Fibroblast of mammary gland (primary cell): ENCODE results near the gene UMOD.

Experiments
- DNase-seq: peaks from one replicate; pipeline ENCODE4 v3.0.0-alpha.2; 2010; ENCODE audit warnings: low read depth
- H3K4me3 ChIP-seq: 2 replicates; pipeline ENCODE4 v1.5.1; 2011; ENCODE audit warnings: low read depth, mild to moderate bottlenecking, low read length, moderate library complexity; ENCODE audit not compliant: control insufficient read depth
- CTCF ChIP-seq: conservative IDR thresholded peaks from 2 replicates; pipeline ENCODE4 v1.5.1; 2011; ENCODE audit warnings: low read depth, low read length, inconsistent platforms; ENCODE audit not compliant: control insufficient read depth, insufficient read depth

UMOD gene

DNA sequence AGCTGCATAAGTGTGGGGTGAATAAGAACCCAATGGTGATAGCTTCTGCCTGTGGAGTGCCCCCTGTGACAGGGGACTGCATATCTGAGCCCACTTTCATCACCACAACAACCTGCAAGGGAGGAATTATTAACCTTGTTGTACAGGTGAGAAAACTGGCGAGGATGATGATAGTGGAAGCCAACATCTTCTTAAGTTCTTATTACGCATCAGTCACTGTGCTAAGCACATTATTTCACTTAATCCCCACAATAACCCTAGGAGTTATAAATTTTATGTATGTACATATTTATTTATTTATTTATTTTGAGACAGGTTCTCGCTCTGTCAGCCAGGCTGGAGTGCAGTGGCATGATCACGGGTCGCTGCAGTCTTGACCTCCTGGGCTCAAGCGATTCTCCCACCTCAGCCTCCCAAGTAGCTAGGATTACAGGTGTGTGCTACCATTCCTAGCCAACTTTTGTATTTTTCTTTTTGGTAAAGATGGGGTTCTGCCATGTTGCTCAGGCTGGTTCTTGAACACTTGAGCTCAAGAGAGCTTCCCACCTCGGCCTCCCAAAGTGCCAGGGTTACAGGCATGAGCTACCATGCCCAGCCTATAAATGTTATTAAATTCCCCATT, 44.4 kb upstream of the UMOD start:
- no peak overlapping the region for H3K4me3 ChIP-seq
- DNase-seq: no peak
- no peak for TF ChIP-seq CTCF

DNA sequence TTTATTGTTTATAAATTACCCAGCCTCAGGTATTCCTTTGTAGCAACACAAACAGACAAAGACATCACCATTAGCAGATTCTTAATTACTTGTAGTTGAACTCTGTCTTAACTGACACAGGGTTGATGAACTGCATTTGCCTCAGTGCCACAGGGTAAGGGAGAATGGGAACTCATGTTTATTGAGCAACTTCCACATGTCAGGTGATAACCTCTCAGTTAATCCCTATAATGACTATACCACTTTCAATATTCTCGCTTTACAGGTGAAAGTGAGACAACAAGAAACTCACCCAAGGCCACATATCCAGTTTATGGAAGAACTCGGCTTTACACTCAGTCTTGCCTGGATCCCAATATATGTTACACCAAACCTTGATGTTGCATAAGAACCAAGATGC, 43.4 kb upstream of the UMOD start:
- DNase-seq: no peak
- no peak overlapping the region for H3K4me3 ChIP-seq
- TF ChIP-seq CTCF: no peak

DNA sequence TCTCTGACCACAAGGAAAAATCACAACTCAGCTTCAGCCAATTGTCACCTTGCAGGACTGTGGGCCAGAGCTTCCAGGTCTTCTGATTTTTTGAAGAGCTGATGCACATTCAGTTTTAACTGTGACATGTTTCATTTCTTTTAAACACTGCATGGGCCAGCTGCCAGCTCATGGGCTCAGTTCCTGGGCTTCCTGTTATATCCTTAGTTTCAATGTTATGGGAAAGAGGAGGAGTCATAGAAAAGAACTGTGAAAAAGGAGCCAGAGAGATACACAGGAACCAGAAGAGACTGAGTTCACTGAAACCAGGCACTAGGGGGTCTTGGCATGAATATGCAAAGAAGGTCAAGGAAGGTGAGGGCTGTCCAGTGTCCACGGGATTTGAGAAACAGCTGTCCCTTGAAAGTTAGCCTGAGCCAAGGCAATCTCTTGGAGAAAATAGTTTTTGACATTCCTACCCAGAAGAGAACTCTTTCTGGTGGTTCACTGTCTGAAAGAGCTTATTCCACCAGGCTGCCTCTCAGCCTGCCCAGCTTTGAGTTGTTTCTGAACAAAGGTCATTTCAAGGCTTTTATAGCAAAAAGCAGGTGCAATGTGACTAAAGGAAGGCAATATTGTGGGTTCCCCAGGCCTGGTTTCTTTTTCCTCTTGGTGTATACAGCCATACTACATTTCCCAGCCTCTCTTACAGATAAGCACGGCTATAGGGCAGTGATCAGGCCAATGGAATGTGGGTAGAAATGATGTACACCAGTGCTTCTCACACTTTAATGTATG, 41.5 kb upstream of the UMOD start:
- no peak overlapping the region for H3K4me3 ChIP-seq
- TF ChIP-seq CTCF: no peak
- DNase-seq: no peak

DNA sequence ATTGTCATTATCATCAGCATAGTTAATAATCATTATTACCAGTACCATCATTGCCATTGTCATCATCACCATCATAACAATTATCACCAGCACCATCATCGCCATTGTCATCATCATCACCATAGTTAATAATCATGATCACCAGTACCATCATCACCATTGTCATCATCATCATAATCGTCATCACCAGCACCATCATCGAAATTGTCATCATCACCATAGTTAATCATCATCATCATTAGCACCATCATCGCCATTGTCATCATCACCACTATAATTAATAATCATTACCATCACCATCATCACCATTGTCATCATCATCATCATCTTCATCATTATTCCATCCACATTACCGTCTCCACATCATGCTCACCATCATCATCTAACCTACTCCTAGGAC, 38.5 kb upstream of the UMOD start:
- TF ChIP-seq CTCF: no peak
- no peak overlapping the region for H3K4me3 ChIP-seq
- DNase-seq: no peak

DNA sequence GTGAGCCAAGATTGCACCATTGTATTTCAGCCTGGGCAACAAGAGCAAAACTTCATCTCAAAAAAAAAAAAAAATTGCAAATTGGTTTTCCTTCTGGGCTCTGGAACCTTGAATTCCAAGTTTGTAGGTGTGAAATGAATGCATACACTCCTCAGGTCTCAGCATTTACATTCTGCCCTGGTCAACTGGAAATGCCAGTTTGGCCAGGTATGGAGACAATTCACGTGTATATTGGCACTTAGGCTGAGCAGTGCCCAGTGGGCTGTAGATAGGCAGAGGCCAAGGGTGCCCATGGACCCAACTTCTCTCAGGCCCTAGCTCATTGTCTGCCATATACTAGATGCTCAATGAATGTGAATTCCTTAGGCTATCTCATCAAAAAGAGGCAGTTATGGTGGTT, 36.3 kb upstream of the UMOD start:
- no peak overlapping the region for H3K4me3 ChIP-seq
- no peak for DNase-seq
- TF ChIP-seq CTCF: no peak

DNA sequence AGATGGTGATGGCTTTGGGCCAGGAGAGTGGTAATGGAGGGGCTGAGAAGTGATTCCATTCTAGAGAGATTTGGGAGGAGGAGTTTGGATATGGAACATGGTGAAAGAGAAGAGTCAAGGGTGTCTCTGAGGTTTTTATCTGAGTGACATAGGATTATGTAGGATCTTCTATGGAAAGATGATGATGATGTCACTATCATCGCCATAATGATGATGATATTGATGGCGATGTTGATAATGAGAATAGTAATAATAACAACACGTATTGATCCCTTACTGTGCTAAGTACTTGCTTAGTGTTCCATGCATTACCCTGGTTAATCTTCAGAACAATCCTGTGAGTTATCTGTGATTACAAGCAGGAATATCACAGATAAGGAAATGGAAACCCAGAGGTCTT, 35.5 kb upstream of the UMOD start:
- TF ChIP-seq CTCF: no peak
- DNase-seq: no peak
- H3K4me3 ChIP-seq: no peak overlapping the region
